GM12865 (cell line): ENCODE measurements around the gene SULF2.
A peak's percentile ranks its signal among the peaks of the same experiment; 100 is the strongest.

Source experiments
- DNase-seq: peaks from one replicate; pipeline ENCODE4 v3.0.0; 2010; ENCODE audit warnings: low read depth
- H3K4me3 ChIP-seq: 2 replicates; pipeline ENCODE4 v1.5.1; 2011; ENCODE audit warnings: mild to moderate bottlenecking, low read depth, low read length, control low read depth
- CTCF ChIP-seq: IDR thresholded peaks from 2 replicates; pipeline ENCODE4 v1.5.1; 2011; ENCODE audit warnings: low read length, control low read depth, low read depth, inconsistent platforms; ENCODE audit not compliant: insufficient read depth; ENCODE audit errors: missing control alignments

The SULF2 gene

DNA sequence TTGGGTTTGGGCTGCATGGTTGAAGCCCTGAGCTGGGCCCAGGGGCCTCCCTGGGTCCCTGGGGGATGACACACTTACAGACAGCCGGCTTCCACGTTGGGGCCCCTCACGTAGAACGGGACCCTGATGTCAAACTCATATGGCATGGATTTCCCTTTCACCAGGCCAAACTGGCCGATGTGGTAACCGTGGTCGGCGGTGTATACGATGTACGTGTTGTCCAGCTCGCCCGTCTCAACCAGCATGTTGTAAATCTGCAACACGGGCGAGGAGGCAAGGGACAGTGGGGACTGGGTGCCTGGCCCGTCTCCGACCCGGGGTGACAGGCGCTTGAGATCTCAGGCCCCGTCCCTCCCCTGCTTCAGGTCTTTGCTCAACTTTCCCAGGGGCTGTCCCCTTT is 102.4 kb downstream of the SULF2 start:
- no peak for TF ChIP-seq CTCF
- H3K4me3 ChIP-seq: no peak overlapping the region
- DNase-seq: no peak

GRCh38 chr20:47682028-47682783 is 103.1 kb downstream of the SULF2 start:
- DNase-seq: no peak
- no peak for TF ChIP-seq CTCF
- no peak overlapping the region for H3K4me3 ChIP-seq

GRCh38 chr20:47680804-47681529 is 104.3 kb downstream of the SULF2 start:
- no peak for TF ChIP-seq CTCF
- H3K4me3 ChIP-seq: no peak overlapping the region
- DNase-seq: peak; percentile 73

DNA sequence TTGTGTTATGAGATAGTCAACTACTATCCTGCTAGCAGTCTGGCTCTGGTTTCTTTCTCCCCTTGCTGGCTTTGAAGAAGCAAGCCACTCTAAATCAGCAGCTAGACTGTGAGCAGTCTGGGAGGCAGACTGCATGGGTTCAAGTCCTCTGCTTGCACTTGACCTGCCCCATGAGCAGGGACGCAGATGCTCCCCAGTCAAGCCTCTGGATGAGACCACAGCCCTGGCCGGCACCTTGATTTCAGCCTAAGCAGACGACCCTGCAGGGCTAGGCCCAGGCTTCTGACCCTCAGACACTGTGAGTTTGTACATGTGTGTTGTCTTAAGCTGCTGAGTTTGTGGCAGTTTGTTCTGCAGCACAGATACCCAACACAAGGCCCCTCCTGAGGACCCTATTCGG is 105.8 kb downstream of the SULF2 start:
- H3K4me3 ChIP-seq: no peak overlapping the region
- DNase-seq: no peak
- TF ChIP-seq CTCF: no peak

GRCh38 chr20:47678536-47678935 is 106.7 kb downstream of the SULF2 start:
- no peak for TF ChIP-seq CTCF
- DNase-seq: no peak

GRCh38 chr20:47677635-47678453 is 107.4 kb downstream of the SULF2 start:
- peak; percentile 76 for DNase-seq

More at GRCh38 chr20:47678536-47678935, 106.7 kb downstream of the SULF2 start:
- H3K4me3 ChIP-seq: no peak overlapping the region

More at GRCh38 chr20:47677635-47678453, 107.4 kb downstream of the SULF2 start:
- TF ChIP-seq CTCF: peak; percentile 94
- H3K4me3 ChIP-seq: no peak overlapping the region
